ENCODE data around the gene NINL.
A peak's percentile ranks its signal among the peaks of the same experiment; 100 is the strongest.

Gene NINL

GRCh38 chr20:25408170-25408547, 177.2 kb downstream of the NINL start:
- no peak for DNase-seq (ENCODE audit: low read depth, low spot score)

- peak; percentile 45 for DNase-seq (ENCODE audit: low read depth, low spot score)
These were observed 177.8 kb downstream of the NINL start, which contains the start of gene GINS1 for GRCh38 chr20:25407311-25408169. TSS of gene GINS1 (plus strand) at chr20:25407673. CDS start at chr20:25407821, 148 bp downstream.

Data from brain pericyte (primary cell).